NT2/D1 (cell line): Measurements from ENCODE around the gene TAL2.

Experiments used
- SUZ12 ChIP-seq: IDR thresholded peaks from 2 replicates; pipeline ENCODE4 v1.6.1; 2011; ENCODE audit not compliant: insufficient read length, insufficient read depth; ENCODE audit errors: extremely low read depth
- YY1 ChIP-seq: IDR thresholded peaks from 2 replicates; pipeline ENCODE4 v1.6.1; 2011; ENCODE audit not compliant: insufficient read length, insufficient read depth

GRCh38 chr9:105633411-105633810 is 28.8 kb upstream of the TAL2 start:
- TF ChIP-seq SUZ12: no peak
- no peak for TF ChIP-seq YY1
